HUES64 (cell line): ENCODE data around the gene XPC.
A peak's percentile ranks its signal among the peaks of the same experiment; 100 is the strongest.

ENCODE experiments used
- H3K27ac ChIP-seq: 2 replicates; pipeline ENCODE4 v1.7.0; 2013; ENCODE audit warnings: low read depth, low read length, inconsistent platforms
- H3K27me3 ChIP-seq: 2 replicates; pipeline ENCODE4 v1.6.1; 2013; ENCODE audit warnings: mild to moderate bottlenecking, low read length; ENCODE audit not compliant: insufficient read depth
- H3K36me3 ChIP-seq: 2 replicates; pipeline ENCODE4 v1.6.1; 2013; ENCODE audit warnings: mild to moderate bottlenecking, low read length; ENCODE audit not compliant: insufficient read depth
- H3K4me1 ChIP-seq: 2 replicates; pipeline ENCODE4 v1.6.1; 2013; ENCODE audit warnings: mild to moderate bottlenecking, low read length, moderate library complexity; ENCODE audit not compliant: insufficient read depth
- H3K4me3 ChIP-seq: 2 replicates; pipeline ENCODE4 v1.5.1; 2013; ENCODE audit warnings: mild to moderate bottlenecking, low read length, moderate library complexity
- H3K9ac ChIP-seq: 2 replicates; pipeline ENCODE4 v1.6.1; 2013; ENCODE audit warnings: mild to moderate bottlenecking, low read depth, low read length
- H3K9me3 ChIP-seq: 2 replicates; pipeline ENCODE4 v1.6.1; 2013; ENCODE audit warnings: low read depth, low read length; ENCODE audit not compliant: insufficient read depth
- WGBS: fragments of 150-250, 120-280 bp; methylation state at CpG from one replicate; pipeline ENCODE4 v1.1.7; 2013; ENCODE audit warnings: missing lambda C conversion rate; 5-methylcytosine and 5-hydroxymethylcytosine counted together

XPC gene

GRCh38 chr3:14130707-14131106, 47.7 kb downstream of the XPC start:
- 94% methylated on average over 12 of the region's 12 CpGs for WGBS
- no peak overlapping the region for H3K9ac ChIP-seq
- no peaks in the 10 kb centered on the region for H3K27me3 ChIP-seq
- H3K9me3 ChIP-seq = no peaks in the 10 kb centered on the region
- H3K4me3 ChIP-seq = no peak overlapping the region
- peaks cover 7% of the 10 kb centered on the region; the same call in 1 of the 2 replicates for H3K4me1 ChIP-seq
- H3K27ac ChIP-seq = no peak overlapping the region
- H3K36me3 ChIP-seq = peaks cover 80% of the 10 kb centered on the region

GRCh38 chr3:14130230-14130629, 48.2 kb downstream of the XPC start:
- H3K4me3 ChIP-seq = no peak overlapping the region

GRCh38 chr3:14129296-14129695, 49.1 kb downstream of the XPC start:
- Histone ChIP-seq H3K9ac (no peak overlapping the region), H3K27me3 (no peaks in the 10 kb centered on the region), H3K9me3 (no peaks in the 10 kb centered on the region), H3K36me3 (peaks cover 66% of the 10 kb centered on the region), H3K27ac (no peak overlapping the region), H3K4me1 (peaks cover 7% of the 10 kb centered on the region; the same call in 1 of the 2 replicates), H3K4me3 (no peak overlapping the region)
- 99% methylated on average over 6 of the region's 6 CpGs for WGBS

More at GRCh38 chr3:14130230-14130629, 48.2 kb downstream of the XPC start:
- 91% methylated on average over 4 of the region's 4 CpGs for WGBS
- no peak overlapping the region for H3K27ac ChIP-seq
- no peaks in the 10 kb centered on the region for H3K27me3 ChIP-seq
- H3K36me3 ChIP-seq = peaks cover 75% of the 10 kb centered on the region
- no peak overlapping the region for H3K9ac ChIP-seq
- peaks cover 7% of the 10 kb centered on the region; the same call in 1 of the 2 replicates for H3K4me1 ChIP-seq
- H3K9me3 ChIP-seq = no peaks in the 10 kb centered on the region

- Histone ChIP-seq H3K9ac (no peak overlapping the region), H3K9me3 (no peaks in the 10 kb centered on the region), H3K27ac (no peak overlapping the region), H3K27me3 (no peaks in the 10 kb centered on the region), H3K36me3 (peaks cover 60% of the 10 kb centered on the region), H3K4me1 (peaks cover 8% of the 10 kb centered on the region; the same call in 1 of the 2 replicates), H3K4me3 (no peak overlapping the region)
- WGBS = 96% methylated on average over 4 of the region's 5 CpGs
Measured at GRCh38 chr3:14128724-14129123, 49.7 kb downstream of the XPC start.

- 94% methylated on average over 12 of the region's 12 CpGs for WGBS
- peaks cover 49% of the 10 kb centered on the region for H3K36me3 ChIP-seq
- peaks cover 15% of the 10 kb centered on the region; the same call in 1 of the 2 replicates for H3K4me1 ChIP-seq
- no peaks in the 10 kb centered on the region for H3K27me3 ChIP-seq
- no peaks in the 10 kb centered on the region for H3K9me3 ChIP-seq
- no peak overlapping the region for H3K4me3 ChIP-seq
- no peak overlapping the region for H3K27ac ChIP-seq
- no peak overlapping the region for H3K9ac ChIP-seq
Measured at GRCh38 chr3:14127516-14128161, 50.8 kb downstream of the XPC start.

- Histone ChIP-seq H3K27me3 (no peaks in the 10 kb centered on the region), H3K9me3 (no peaks in the 10 kb centered on the region), H3K36me3 (peaks cover 44% of the 10 kb centered on the region), H3K4me1 (peaks cover 21% of the 10 kb centered on the region; the same call in 1 of the 2 replicates), H3K9ac (no peak overlapping the region), H3K27ac (no peak overlapping the region), H3K4me3 (no peak overlapping the region)
- WGBS = 92% methylated on average over 3 of the region's 5 CpGs
Measured at GRCh38 chr3:14126887-14127505, 51.4 kb downstream of the XPC start.

DNA sequence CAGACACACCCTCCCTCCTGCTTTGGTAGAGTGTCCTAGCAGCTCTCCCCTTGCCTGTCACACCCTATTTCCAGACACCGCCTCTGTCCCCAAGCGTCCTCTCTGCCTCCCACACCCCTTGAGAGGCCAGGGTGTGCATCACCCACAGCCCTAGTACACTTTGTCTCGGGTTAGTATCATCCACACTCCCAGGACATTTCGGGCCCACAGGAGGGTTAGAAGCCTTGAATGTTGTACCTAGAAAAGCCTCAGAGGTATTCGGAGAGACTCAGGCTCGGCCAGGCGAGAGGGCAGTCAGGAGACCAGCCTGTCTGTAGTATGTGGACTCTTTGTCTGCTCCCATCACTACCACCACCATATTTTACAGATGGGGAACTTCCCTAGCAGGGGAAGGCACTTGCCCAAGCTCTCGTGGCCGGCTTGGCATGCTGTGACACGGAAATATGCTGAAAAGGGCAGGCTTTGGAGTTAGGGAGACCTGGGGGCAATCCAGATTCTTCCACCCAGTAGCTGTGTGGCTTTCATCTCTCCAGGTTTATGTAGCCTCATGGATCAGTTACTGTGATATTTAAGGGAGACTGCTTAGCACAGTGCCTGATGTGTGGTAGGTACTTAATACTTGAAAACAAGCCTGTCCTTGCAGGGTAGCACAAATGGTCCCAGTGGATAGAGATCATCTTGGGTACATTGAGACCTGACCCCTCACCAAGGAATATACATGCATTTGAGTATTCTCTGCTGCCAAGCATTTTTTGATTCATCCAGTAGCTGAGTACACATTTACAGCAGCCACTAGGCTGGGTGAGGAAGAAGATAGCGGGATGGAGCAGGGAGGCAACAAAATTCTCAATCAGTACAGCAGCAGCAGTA, 52.1 kb downstream of the XPC start:
- peaks cover 40% of the 10 kb centered on the region for H3K36me3 ChIP-seq

GRCh38 chr3:14125193-14126016, 53.0 kb downstream of the XPC start:
- Histone ChIP-seq H3K27me3 (no peaks in the 10 kb centered on the region), H3K4me3 (peak overlapping the region; percentile 95), H3K9ac (peak overlapping the region; percentile 86), H3K9me3 (no peaks in the 10 kb centered on the region), H3K36me3 (peaks cover 38% of the 10 kb centered on the region), H3K4me1 (peaks cover 26% of the 10 kb centered on the region; the same call in 1 of the 2 replicates), H3K27ac (peak overlapping the region; percentile 64)
- WGBS = under 1% methylated on average over 44 of the region's 44 CpGs

More for the DNA sequence above, 52.1 kb downstream of the XPC start:
- peaks cover 26% of the 10 kb centered on the region; the same call in 1 of the 2 replicates for H3K4me1 ChIP-seq
- H3K27ac ChIP-seq = no peak overlapping the region
- WGBS = 65% methylated on average over 11 of the region's 11 CpGs
- H3K9me3 ChIP-seq = no peaks in the 10 kb centered on the region
- no peaks in the 10 kb centered on the region for H3K27me3 ChIP-seq
- peak overlapping the region; percentile 95 for H3K4me3 ChIP-seq
- H3K9ac ChIP-seq = peak overlapping the region; percentile 86; the same call in 1 of the 2 replicates

DNA sequence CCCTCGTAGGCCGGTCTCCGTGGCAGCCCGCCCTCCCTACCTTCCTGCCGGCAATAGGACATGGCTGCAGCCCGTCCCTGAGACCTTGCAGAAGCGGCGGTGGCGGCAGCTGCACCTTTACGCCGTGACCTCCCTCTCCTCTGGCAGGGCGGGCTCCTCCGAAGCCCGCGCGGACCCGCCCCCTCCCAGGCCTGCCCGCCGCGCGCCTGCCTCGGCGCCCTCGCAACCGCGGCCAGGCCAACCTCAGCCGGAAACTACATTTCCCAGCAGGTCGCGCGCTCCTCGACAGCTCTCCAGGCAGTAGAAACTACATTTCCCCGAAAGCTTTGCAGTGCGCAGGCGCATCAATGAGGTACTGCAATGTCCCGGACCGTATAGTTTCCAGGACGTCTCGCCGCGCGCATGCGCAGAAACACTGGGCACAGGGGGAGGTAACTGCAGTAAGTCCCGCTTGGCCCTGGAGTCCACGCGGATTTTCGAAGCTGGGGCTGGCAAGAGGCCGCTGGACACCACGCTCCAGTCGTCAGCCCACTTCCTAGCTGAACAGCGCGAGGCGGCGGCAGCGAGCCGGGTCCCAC, 53.7 kb downstream of the XPC start, which contains the start of the genes CHCHD4 and TMEM43:
Gene CHCHD4 (minus strand): TSS at position 256 of the 578 bp plus-strand sequence. CDS start 194 bp downstream, at position 62.
Gene TMEM43 (plus strand): TSS at position 438 of the 578 bp plus-strand sequence. CDS start 142 bp downstream, outside the sequence.
- no peaks in the 10 kb centered on the region for H3K27me3 ChIP-seq
- under 1% methylated on average over 55 of the region's 55 CpGs for WGBS
- H3K9ac ChIP-seq = peak within 1 kb of the TSS; percentile 86
- peak within 1 kb of the TSS; percentile 95 for H3K4me3 ChIP-seq
- peaks cover 36% of the 10 kb centered on the region for H3K36me3 ChIP-seq
- peak within 1 kb of the TSS; percentile 64 for H3K27ac ChIP-seq
- H3K9me3 ChIP-seq = no peaks in the 10 kb centered on the region; the same call in 1 of the 2 replicates
- H3K4me1 ChIP-seq = peaks cover 26% of the 10 kb centered on the region; the same call in 1 of the 2 replicates

DNA sequence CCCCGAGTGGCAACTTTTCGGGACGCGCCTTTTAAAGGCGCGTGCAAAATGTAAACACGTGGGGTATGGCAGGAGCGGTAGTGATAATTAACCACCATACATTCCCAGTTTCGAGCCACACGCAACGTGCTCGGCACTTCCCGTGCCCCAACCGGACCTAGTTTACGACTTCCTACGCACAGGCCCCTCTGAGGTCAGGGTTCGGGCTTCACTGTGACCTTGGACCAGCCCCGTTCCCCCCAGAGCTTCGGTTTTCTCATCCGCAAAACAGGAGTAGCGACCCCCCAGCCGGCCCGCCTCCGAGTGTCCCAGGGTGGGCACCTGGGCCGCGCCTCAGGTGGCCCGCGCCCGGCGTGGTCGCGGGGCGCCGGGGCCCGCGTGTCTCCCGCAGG, 54.2 kb downstream of the XPC start:
- H3K9ac ChIP-seq = peak overlapping the region; percentile 81
- peak overlapping the region; percentile 95 for H3K4me3 ChIP-seq
- WGBS = under 1% methylated on average over 37 of the region's 37 CpGs
- H3K27me3 ChIP-seq = no peaks in the 10 kb centered on the region
- H3K9me3 ChIP-seq = no peaks in the 10 kb centered on the region; the same call in 1 of the 2 replicates
- peaks cover 26% of the 10 kb centered on the region; the same call in 1 of the 2 replicates for H3K4me1 ChIP-seq
- peaks cover 35% of the 10 kb centered on the region for H3K36me3 ChIP-seq
- H3K27ac ChIP-seq = peak overlapping the region; percentile 47; the same call in 1 of the 2 replicates
